LHCN-M2 (cell line): ENCODE data around the gene UBL5. TPM values are rescaled to one million over a fixed set of nuclear protein-coding genes. Genes with fewer than 3 reads are reported as not detected.
A peak's percentile ranks its signal among the peaks of the same experiment; 100 is the strongest.
"Not testable (repeated sequence)": the region's sequence is repeated elsewhere in the genome, so short reads cannot be mapped to it uniquely, and the experiment has no call there.

ENCODE experiments used
- DNase-seq: peaks from one replicate; pipeline ENCODE4 v3.0.0-alpha.2; 2012; ENCODE audit warnings: low read depth
- total RNA-seq: library from RNA; depleted of rRNA; stranded (reverse); fragments of >200 nt; gene quantifications from 2 replicates; pipeline ENCODE4 v1.2.3, GENCODE V29; 2014

The UBL5 gene
- total RNA-seq, 1 experiment from 2014 or later: 493 TPM

DNA sequence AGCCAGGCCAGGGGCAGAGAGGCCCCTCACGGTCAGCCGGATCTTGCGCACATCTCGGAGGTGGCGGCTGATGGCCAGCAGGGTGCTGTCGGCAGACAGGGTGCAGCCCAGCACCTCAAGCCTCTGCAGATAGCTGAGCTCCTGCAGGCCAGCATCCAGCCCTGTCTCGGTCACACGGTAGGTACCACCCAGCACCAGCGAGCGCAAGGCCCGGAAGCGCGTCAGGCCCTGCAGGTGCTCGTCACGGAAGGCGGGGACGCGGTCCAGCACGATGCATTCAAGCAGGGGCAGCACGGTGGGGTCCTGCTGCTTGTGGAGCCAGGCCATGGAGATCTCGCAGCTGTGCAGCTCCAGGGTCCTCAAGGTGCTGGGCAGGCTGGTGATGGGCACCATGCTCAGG, 16.6 kb upstream of the UBL5 start:
- DNase-seq: no peak

DNA sequence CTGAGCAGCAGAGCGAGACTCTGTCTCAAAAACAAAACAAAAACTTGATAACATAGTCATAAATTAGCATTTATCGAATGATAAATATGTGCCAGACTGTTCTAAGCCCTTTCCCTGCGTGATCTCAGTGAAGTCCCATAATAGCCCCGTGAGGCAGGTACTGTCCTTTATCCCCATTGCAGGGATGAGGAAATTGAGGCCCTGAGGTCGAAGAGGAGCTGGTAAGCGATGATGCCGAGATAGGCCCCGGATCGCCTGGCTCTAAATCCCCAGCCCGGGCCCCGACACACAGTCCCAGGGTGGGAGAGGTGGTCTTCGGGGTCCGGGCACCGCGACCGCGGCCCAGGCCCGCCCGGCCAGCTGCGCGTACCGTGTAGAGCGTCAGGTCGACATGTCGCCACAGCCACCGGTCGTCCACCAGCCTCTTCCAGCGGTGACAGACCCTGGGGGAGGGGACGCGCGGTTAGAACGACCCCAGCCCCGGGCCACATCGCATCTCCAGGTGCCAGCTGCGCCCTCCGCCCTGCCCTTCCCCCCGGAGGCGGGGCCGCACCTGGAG, 9.5 kb upstream of the UBL5 start:
- no peak for DNase-seq

DNA sequence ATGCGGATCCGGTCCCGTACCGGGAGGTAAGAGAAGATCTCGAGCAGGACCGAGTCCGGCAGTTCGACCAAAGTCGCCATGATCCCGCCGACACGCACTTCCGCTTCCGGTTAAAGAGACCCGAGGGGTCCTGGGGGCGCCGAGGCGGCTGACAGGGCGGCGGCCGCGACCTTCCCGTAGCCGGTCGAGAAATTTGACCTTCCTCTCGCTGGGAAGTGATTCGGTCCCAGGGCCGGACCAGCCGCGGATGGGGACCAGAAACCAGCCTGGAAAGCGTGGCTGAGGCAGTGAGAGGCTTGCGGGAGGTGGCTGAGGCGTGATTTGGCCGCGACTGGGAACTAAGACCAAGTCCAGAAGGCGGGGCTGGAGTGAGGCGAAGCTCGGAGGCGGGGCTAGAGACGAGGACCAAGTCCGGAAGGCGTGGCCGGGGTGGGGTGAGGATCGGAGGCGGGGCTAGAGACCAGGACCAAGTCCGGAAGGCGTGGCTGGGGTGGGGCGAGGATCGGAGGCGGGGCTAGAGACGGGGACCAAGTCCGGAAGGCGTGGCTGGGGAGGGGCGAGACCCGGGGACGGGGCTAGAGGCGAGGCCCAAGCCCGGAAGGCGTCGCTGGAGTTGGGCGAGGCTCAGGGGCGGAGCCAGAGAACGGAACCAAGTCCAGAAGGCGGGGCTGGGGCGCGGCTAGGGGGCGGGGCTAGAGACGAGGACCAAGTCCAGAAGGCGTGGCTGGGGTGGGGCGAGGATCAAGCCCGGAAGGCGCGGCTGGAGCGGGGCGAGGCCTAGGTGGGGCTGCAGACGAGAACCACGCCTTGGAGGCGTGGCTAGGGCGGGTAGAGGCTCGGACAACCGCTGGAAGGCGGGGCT, 8.8 kb upstream of the UBL5 start, which contains the start of gene FBXL12:
TSS of gene FBXL12 (minus strand) at position 346 of the 862 bp plus-strand sequence. CDS start at position 80, 266 bp downstream.
- peak; percentile 98 for DNase-seq

DNA sequence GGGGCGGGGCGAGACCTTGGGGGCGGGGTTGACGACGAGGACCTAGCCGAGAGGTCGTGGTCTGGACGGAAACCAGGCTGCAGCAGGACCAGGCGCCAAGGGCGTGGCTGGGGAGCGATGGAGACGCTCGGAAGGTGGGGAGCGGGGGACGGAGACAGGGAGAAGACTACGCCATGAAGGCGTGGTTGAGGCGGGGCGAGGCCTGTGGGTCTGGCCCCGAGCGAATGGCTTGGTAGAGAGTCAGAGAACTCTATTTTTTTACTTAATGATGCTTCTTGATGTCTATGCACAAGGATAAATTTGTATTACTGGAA, 8.2 kb upstream of the UBL5 start:
- no peak for DNase-seq

DNA sequence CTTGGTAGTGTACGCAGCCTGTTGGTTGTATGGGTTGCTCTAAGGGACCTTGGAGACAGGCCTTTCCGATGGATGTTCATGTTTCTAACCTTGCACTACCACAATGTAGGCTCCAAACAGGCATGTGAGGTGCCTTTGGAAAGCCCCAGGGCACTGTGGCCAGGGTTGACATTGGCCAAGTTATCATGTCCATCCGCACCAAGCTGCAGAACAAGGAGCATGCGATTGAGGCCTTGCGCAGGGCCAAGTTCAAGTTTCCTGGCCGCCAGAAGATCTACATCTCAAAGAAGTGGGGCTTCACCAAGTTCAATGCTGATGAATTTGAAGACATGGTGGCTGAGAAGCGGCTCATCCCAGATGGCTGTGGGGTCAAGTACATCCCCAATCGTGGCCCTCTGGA, 7.7 kb upstream of the UBL5 start:
- not testable (repeated sequence) for DNase-seq

DNA sequence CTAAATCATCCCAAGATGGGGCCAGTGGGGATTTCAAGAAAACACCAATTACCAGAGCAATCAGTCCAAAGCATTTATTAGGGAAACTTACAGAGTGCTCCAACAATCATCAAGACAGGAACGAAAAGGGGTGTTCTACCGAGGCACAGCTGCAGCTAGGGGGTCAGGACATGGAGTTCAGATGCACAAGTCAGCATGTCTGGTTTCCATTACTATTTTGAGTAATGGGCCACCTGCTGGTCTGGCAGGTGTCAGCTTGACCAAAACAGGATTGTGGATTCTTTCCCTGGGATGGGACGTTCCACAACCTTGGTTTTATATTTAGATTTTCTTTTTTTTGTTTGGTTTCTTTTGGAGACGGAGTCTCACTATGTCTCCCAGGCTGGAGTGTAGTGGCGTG, 3.9 kb upstream of the UBL5 start:
- peak; percentile 31 for DNase-seq

DNA sequence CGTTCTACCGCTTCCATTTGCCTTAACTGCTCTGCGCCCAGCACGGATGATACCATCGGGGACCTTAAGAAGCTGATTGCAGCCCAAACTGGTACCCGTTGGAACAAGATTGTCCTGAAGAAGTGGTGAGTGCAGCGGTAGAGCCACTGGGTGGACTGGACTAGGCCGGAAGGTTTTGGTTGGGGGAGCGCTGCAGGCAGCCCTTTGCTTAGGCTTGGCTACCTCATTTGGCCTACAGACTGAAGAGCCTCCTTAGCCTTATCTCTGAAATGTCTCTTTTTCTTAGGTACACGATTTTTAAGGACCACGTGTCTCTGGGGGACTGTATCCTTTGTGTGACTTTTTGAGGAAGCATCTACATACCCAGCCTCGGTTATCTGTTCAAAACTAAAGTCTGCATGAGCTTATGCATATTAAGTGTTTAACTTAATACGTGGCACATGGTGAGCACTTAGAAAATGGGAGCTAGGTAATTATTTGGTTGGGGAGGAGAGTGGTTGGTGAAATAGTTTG, 889 bp downstream of the UBL5 start:
- no peak for DNase-seq

DNA sequence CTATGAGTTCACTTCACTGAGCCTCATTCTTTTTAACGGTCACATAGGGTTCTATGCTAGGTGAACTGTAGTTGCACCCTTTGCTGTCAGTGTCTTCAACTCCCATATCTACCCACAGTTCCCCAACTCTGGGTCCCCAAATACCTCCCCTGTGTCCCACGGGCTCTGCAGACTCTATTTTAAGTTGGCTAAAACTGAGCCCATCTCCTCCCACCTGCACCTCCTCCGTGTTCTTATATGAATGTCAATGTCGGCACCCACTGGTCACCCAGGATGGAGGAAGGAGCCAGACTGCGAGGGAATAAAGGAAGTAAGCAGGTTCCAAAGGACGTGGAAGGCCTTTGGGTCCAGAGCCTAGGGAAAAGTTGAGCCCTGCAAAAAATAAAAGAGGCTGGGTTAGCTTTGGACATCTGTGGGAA, 6.6 kb downstream of the UBL5 start:
- no peak for DNase-seq

DNA sequence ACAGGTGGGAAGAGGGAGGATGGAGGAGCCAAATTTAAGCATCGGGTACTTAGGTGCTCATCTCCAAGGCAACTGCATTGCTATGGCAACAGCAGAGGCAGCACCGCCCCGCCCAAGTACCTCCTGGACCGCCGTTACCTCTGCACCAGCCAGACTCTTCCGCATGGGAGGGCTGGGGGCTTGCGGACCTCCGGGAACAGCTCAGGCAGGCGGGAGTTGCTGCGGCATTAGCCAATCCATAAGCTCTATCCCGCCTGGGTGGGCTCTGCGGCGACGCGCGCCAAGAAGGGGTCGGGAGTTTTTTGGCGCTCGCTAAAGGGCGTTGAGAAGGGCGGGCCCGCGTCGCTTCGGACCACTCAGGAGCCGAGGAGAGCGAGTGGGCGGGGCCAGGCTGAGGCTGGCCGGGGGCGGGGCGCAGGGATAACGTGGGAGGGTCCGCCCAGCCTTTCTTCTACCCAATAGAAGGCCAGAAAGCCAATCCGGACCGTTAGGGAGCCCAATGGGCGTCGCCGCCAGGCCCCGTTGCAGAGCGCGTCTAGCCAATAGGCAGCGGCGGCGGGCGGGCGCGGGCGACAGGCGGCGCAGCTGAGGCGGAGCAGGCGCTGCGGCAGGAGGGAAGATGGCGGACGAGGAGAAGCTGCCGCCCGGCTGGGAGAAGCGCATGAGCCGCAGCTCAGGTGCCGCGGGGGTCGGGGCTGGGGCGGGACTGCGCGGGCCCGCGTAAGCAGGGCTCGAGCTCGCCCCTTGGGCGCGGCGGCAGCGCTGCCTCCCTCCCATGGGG, 7.2 kb downstream of the UBL5 start, which contains the start of gene PIN1:
TSS of gene PIN1 (plus strand) at position 593 of the 781 bp plus-strand sequence. CDS start at position 620, 27 bp downstream.
- peak; percentile 97 for DNase-seq

DNA sequence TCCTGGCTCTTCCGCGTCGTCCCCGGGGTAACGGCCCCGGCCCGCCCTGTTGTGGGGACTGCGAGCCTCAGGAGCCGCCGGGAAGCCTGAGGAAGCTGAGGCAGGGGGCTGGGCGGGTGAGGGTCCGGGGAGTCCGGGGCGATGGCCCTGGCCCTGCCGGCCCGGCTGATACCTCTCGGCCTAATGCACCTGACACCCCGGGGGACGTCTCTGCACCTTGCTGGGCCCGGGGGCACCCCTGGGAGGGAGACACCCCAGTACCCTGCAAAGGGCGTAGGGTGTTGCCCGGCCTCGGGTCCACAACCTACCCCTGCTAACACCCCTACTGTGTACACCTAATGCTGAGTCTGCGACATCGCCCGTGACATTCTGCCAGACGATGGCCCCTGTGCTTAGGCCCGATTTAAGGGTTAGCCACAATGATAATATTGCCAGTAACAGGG, 7.8 kb downstream of the UBL5 start:
- no peak for DNase-seq

DNA sequence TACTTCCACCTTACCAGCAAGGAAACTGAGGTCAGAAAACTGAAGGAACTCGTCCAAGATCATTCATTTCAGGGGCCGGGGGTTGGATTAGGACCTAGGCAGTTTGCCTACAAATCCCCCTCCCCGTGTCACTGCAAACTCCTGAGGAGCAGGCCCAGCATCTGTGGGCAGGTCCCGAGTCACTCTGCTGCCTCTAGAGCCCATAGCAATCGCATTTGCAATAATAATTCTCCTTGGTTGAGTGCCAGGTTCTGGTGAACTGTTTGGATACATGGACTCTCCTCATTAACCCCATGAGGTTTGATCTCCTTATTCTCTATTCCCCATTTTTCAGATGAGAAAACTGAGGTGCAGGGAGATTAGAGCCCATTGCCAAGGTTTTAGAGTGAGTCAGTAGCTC, 8.3 kb downstream of the UBL5 start:
- DNase-seq: peak; percentile 48

DNA sequence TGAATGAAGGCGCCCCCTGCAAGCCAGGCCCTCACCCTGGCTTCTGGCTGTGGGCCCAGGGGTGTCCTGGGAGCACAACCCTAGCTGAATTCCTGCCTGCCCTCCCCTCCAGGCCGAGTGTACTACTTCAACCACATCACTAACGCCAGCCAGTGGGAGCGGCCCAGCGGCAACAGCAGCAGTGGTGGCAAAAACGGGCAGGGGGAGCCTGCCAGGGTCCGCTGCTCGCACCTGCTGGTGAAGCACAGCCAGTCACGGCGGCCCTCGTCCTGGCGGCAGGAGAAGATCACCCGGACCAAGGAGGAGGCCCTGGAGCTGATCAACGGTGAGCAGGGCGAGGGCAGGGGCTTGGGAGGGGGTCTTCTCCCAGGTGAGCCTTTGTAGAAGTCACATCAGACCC, 10.6 kb downstream of the UBL5 start:
- no peak for DNase-seq

DNA sequence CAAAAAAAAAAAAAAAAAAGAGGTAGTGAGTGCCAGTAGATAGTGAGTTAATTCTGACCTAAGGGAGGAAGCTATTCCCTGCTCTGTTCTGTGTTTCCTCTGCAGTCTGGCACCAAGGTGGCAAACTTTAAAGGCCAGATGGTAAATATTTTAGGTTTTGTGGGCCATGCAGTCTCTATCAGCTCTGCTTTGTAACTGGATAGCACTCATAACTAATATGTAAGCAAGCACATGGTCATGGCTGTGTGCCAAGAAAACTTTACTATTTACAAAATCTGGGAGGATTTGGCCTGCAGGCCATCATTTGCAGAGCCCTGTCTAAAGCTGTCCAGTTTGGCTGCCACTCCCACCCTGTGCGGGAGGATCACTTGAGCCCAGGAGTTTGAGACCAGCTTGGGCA, 11.7 kb downstream of the UBL5 start:
- peak; percentile 13 for DNase-seq

DNA sequence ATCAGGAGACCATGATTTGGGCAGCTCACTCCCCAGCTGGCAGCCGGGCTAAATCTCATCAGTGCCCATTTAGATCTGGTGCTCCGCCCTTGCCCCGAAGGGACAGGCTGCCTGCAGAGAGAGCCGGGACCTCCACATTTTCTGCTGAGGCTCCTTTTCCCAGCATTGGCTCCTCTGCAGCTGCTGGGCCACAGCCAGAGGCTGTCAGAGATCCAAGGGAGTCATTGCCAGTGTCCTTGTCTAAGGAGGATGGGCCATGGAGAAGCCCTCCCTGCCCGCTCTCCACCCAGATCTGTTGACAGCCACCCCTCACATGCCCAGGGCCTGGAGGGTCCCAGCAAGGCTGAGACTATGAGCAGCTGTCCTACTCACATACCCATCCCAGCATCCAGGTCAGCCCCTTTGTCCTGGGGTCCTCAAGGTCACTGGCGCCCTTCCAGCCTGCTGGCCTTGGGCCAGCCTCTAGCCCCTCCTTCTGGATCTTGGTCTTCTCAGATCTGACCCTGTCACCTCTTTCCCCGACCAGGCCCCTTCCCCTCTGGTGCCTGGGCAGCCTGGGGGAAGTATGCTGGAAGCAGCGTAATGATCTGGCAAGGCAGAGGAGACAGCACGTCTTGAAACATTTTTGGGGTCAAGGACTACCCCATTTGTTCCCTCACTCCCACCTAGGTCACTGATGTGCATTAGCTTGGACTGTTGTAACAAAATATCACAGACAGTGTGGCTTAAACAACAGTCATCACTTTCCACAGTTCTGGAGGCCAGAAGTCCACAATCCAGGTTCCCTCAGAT, 15.3 kb downstream of the UBL5 start:
- no peak for DNase-seq

DNA sequence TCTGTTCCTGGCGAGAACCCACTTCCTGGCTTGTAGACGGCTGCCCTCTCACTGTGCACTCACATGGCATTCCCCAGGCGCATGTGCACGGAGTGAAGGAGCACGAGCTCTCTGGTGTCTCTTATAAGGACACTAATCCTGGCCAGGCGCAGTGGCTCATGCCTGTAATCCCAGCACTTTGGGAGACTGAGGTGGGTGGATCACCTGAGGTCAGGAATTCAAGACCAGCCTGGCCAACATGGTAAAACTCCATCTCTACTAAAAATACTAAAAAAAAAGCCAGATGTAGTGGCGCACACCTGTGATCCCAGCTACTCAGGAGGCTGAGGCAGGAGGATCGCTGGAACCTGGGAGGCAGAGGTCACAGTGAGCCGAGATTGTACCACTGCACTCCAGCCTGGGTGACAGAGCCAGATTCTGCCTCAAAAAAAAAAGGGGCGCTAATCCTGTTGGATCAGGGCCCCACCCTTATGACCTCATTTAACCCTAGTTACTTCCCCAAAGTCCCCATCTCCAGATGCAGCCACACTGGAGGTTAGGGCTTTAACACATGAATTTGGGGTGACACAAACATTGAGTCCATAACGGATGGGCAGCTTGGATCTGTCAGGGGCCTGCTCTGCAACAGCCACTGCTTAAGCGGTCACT, 16.0 kb downstream of the UBL5 start:
- DNase-seq: not testable (repeated sequence)

DNA sequence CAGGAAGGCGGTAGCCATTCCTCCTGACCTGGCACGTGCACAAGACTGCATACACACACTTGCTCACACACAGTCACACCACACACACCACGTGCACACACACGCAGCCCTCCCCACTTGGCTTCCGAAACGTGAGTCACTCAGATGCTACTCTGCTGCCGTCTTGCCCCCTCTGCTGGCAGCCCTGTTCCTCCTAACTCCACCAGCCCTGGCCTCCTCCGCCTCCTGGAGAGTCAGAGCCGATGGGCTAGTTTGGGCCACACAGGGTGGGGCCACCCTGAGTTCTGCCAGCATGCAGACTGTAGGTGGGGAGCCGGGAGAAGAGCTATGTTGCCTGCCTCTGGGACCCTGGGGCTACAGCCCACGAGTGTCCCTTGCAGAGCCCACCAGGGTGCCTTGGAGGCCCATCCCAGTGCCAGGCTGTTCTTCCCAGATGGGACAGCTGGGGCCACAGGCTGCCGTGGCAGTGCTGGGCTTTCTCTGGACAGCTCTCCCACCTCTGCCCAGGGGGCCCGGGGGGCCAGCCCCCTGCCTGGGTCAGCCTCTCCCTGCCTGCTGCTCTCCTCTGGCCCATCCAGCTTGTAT, 19.5 kb downstream of the UBL5 start:
- peak; percentile 90 for DNase-seq

DNA sequence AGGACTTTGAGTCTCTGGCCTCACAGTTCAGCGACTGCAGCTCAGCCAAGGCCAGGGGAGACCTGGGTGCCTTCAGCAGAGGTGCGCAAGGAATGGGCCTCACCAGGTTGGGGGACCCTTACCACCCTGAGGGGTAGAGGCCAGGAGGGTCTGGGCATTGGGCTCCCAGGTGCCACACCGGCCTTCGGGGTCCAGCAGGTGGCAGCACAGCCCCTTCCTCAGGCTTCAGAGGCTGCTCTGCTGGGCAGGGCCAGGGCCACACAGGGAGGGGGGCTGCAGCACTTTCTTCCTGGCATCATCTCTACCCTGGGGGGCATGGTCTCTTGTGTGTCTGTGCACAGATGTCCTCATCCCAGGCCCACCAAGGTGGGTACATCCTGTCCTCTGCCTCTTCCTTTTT, 20.3 kb downstream of the UBL5 start:
- DNase-seq: no peak

DNA sequence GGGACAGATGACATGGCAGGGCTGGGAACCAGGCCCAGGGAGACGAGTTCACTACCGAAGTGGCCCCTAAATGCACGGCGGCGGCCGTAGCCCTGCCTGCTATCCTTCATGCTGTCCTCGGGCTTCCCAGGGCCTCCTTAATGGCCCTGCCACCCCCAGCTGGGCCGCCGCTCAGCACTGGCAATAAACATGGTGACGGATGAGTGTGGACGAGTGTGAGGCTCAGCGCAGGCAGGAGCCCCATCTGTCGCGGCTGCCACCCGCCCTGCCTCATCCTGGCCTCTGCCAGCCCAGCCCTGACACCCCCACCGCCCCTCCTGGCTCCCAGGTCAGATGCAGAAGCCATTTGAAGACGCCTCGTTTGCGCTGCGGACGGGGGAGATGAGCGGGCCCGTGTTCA, 21.0 kb downstream of the UBL5 start:
- no peak for DNase-seq

DNA sequence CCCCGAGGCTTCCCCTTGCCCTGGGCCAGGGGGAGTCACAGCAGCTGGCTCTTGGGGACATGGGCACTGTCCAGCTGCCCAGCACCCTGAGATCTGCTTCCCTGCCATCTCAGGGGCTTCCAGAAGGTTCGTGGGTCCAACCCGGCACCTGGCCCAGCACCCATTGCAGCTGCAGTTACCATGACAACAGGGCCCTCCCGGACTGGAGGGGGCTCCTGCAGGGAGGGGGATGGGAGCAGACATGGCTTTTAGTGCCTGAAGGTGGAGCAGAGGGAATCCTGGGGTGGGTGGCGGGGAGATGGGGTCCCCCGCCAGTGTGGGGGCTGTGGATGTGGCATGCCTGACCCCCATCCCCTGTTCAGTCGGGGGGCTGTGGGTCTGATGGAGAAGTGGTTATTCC, 22.1 kb downstream of the UBL5 start:
- no peak for DNase-seq

DNA sequence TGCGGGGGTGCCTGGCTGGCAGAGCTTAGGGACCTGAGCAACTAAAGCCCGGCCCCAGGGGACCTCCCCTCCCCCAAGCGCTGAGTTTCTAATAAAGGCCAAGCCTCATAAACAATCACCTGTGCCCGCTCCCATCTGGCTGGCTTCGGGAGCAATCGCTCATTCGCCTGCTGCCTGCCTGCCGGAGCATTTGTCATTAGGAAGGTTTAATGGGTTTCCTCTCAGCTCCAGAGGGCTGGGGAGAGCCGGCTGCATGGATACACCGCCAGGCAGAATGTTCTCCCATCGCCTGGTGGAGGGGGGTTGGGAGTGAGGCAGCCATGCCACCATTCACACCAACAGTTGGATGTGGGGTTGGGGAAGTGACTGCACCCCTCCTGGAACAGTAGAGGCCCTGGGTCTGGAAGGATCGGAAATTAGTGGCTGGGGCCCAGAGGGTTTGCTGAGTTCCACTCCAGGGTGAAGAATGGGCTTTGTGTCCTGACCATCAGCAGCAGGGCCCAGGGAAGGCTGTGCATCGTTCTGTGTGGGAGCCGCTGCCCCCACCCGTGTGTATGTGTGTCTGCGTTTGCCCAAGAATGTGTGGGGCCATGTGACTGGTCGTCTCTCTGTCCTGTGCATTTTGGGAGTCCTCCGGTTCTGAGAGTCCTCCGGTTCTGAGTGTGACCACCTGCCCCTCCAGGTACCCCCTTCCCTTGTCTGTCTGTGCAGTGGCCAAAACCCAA, 22.7 kb downstream of the UBL5 start:
- no peak for DNase-seq
